NCI-H82 treated with DMSO at 0.1 percent for 48 hours (cell line): ENCODE data around the gene JAKMIP1.

Source experiments
- DNase-seq: peaks from one replicate; lab custom pipeline; 2025; ENCODE audit not compliant: unreplicated experiment; lab: John Stamatoyannopoulos, UW

JAKMIP1 gene

GRCh38 chr4:6183740-6184139, 16.6 kb downstream of the JAKMIP1 start:
- no peak for DNase-seq

DNA sequence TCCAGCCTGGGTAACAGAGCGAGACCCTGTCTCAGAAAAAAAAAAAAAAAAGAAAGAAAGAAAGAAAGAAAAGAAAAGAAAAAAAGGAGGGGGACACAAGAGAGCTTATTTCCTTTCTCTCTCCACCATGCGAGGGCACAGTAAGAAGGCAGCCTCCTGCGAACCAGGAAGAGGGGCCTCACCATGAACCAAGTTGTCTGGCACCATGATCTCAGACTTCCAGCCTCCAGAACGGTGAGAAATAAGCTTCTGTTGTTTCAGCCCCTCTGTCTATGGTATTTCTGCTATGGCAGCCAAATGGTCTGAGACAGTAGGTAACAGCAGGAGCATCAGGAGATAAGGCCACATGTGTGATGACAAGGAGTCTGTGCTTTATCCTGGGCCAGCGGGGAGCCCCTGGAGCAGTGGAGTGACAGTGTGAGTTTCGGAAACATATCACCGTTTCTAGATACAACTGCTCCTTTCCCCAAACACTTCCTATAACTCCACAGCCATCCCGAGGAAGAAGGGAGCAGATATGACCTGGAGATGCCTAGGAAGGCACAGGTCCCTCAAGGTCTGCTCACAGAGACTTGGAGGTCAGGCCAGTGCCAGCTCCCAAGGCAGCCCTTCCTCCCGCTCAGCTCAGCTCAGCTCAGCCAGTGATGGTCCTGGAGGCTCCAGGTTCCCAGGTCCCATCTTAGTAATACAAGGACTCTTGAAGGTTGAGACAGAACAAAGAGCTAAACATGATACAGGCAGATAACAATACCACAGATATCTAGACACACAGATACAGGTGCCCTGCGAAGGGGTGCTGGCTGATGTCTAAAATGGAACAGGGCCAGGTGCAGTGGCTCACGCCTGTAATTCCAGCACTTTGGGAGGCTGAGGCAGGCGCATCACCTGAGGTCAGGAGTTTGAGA, 17.7 kb downstream of the JAKMIP1 start:
- DNase-seq = no peak

- no peak for DNase-seq
These were observed 19.3 kb downstream of the JAKMIP1 start for GRCh38 chr4:6180841-6181631.

DNA sequence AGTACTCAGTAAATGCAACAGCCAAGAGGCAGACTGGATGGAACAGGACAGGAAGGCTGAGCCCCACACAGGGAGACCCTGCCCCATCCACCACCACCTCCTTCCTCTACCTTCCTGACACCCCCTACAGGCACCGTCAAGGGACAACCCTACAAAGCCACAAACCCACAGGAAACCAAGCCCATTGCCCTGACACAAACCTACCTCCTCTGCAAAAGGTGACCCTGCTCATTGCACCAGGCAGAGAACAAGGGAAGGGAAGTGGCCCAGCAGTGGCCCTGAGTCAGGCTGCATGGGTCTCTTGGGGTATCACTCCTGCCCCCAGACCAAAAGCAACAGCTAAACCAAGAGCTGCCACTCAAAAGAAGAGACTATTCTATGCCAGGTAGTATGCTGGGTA, 21.0 kb downstream of the JAKMIP1 start:
- DNase-seq = no peak

DNA sequence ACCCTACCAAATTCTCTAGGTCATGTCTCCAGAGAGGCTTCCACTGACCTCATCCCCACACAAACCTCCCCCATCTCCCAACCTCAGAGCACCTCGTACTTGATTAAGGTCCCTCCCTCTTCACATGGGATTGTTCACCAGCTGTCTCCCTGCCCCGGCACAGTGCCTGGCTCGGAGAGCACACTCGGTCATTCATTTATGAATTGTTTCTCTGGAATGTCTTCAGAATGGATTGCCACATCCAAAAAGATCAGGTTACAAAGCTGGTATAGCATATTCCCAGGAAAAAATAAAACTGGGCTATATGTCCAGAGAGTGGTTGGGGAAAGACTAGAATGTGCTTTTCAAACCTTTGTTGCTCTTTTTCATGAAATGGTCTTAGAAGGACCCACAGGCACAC, 21.6 kb downstream of the JAKMIP1 start:
- DNase-seq = no peak

- no peak for DNase-seq
These were observed 22.7 kb downstream of the JAKMIP1 start for GRCh38 chr4:6177587-6178197.

DNA sequence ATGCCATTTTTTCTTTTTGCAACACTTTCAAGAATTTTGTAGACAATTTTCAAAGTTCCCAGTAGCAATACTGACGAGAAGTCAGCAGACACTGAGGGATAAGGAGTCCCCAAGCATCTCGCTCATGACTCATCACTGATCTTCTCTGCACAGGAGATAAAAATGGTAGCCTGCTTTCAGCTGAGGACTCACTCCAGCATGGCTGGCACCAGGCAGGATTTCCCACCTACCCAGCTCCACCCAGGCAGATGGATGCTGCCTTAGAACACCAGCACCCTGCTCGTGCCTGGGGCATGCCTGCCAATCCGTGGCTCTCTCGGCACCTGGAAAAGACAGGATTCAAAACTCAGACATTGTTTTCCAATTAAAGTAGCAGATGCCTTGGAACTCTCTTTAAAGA, 24.9 kb downstream of the JAKMIP1 start:
- DNase-seq = no peak

- no peak for DNase-seq
These were observed 27.5 kb downstream of the JAKMIP1 start for GRCh38 chr4:6172927-6173200.

DNA sequence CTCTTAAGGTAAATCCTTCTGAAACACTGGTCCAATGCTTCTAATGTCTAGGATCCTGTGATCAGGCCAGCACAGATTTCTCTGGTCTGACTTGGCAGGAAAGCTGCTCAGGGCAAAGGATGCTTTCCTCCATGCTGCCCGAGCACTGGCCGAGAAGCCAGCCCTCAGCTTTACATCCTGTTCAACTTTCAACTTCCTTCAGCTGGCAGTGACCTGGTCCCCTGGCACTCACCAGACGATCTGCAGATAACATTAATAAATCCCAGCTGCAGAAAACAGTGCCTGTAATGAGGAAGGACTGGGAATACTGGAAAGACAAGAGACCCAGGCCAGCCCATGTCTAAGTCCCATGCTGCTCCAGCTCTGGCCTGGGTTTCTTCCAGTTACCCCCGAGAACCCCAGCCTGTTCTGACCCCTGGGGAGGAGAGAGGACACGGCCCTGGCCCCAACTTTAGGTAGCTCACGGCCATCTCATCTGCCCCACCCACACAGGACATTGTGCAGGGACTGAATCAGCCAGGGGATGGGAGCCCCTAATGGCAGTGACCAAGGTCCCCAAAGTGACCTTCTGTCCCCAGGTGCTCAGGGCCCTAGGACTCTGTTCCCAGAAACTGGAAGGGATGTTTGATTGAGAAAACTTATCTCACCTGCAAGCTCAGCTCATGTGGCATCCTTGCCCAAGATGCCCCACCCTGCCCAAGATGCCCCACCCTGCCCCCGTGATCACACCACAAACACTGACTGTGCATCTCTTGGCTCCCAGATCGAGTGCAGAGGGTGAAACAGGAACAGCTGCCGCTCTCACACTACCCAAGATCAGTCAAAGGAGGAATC, 28.0 kb downstream of the JAKMIP1 start:
- DNase-seq = no peak

GRCh38 chr4:6169239-6169638, 31.1 kb downstream of the JAKMIP1 start:
- no peak for DNase-seq

DNA sequence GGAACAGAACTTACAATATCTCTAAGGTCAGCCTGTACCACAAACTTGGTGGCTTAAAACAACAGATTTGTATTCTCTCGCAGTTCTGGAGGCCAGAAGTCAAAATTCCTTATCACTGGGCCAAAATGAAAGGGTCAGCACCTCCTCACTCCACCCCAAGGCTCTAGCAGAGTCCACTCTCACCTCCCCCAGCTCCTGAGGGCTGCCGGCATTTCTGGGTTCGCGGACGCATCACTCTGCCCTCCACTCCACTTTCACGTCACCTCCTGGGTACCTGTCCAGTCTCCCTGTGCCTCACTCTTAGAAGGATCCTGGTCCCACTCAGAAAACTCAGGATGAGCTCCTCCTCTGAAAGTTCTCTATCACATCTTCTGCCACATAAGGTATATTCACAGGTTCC, 34.6 kb downstream of the JAKMIP1 start:
- no peak for DNase-seq

DNA sequence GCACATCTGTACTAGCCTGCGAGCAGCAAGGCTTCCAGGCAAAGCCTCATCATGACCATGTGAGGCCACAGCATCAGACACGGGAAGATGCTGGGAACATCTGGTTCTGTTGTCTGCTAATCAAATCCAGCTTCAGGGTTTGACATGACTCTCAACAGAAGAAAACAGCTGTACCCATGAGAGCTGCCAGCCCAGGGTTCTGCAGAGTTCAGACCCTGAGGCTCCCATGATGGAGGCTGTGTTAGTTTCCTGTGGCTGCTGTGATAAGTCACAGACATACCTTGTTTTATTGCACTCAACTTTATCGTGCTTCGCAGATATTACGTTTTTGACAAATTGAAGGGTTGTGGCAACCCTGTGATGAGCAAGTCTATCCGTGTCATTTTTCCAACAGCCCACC, 37.5 kb downstream of the JAKMIP1 start:
- DNase-seq = no peak

GRCh38 chr4:6161921-6162464, 38.4 kb downstream of the JAKMIP1 start:
- DNase-seq = no peak

- DNase-seq = no peak
These were observed 39.8 kb downstream of the JAKMIP1 start for GRCh38 chr4:6160536-6160935.

- DNase-seq = no peak
These were observed 42.4 kb downstream of the JAKMIP1 start for GRCh38 chr4:6157926-6158325.

GRCh38 chr4:6155996-6156750, 44.2 kb downstream of the JAKMIP1 start:
- DNase-seq = no peak

DNA sequence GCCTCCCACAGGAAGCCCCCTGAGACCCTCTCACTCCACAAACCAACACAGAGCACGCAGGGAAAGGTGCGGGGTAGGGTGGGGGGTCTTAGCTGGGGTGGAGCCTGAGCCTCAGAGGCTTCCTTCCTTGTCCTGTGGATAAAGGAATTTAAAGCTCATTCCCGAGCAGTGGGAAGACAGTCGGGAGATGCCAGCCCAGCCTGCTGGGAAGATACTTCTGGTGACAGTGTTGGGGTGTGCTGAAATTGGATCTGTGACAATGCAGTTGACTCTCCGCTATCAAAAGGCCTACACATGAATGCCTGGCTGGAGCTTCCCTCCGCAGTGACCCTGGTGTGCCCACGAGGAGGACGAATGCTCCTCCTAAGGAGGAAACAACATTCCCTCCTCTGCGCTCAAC, 45.5 kb downstream of the JAKMIP1 start:
- no peak for DNase-seq

DNA sequence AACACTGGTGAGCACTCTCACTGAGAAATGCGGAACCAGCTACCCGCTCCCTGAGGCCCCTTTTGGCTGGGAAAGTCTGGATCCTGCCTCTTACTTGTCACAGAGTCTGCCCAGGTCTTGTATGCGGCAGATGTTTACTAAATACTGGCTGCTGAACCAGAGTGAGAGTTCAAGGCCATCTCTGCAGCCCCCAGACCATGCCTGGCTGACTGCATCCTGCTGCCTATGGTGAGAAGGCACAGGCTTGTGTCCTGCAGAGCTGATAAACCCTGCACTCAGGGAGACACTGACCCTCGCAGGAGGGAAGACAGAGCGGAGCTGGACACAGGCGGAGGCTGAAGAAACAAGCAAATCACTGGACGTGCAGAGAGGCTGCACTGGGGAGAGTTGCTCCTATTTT, 46.5 kb downstream of the JAKMIP1 start:
- no peak for DNase-seq

GRCh38 chr4:6152869-6153705, 47.3 kb downstream of the JAKMIP1 start:
- no peak for DNase-seq
